ENCODE results near the gene AEBP2. TPM values are rescaled to one million over a fixed set of nuclear protein-coding genes. Genes with fewer than 3 reads are reported as not detected.
"Not testable (repeated sequence)": the region's sequence is repeated elsewhere in the genome, so short reads cannot be mapped to it uniquely, and the experiment has no call there.

AEBP2 gene, protein sequence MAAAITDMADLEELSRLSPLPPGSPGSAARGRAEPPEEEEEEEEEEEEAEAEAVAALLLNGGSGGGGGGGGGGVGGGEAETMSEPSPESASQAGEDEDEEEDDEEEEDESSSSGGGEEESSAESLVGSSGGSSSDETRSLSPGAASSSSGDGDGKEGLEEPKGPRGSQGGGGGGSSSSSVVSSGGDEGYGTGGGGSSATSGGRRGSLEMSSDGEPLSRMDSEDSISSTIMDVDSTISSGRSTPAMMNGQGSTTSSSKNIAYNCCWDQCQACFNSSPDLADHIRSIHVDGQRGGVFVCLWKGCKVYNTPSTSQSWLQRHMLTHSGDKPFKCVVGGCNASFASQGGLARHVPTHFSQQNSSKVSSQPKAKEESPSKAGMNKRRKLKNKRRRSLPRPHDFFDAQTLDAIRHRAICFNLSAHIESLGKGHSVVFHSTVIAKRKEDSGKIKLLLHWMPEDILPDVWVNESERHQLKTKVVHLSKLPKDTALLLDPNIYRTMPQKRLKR
- total RNA-seq (2014; rRNA removed; shearing (Covaris generic)) = 5.8 and 14.4 TPM in 2 replicates

DNA sequence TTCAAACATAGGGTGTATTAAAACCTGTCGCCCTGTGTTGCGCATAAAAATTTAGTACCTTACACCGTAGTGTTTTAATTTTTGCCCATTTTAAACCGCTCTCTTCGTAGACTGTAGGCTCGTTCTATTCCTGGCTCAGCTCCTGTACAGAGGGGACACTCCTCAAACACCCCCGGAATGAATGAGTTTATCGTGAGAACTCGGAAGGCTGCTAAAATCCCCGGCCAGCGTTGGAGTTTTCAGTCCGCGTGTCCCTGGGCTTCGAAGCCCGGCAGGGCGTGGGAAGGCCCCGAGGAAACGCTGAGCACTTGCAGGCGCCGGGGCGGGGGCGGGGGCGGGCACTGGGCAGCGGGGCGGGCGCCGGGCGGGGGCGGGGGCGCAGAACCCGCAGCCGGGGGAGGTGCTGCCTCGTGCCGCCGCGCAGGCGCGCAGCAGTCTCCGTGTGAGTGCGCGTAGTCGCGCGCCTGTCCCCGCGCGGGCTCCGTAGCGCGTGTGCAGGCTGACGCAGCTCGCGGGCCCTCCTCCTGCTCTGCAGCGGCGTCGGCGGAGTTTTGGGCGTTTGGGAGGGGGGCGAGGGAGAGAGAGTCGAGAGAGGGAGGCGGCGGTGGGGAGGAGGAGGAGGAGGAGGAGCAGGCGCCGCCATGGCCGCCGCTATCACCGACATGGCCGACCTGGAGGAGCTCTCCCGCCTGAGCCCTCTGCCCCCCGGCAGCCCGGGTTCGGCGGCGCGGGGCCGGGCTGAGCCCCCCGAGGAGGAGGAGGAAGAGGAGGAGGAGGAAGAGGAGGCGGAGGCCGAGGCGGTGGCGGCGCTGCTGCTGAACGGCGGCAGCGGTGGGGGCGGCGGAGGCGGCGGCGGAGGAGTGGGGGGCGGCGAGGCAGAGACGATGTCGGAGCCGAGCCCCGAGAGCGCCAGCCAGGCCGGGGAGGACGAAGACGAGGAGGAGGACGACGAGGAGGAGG, at the start of gene AEBP2:
Gene AEBP2, plus strand, starts transcription at position 434 of the 960 bp plus-strand sequence. Its CDS starts 208 bp downstream, at position 642.
- DNase-seq (ENCODE audit: low read depth) = peak; percentile 88

DNA sequence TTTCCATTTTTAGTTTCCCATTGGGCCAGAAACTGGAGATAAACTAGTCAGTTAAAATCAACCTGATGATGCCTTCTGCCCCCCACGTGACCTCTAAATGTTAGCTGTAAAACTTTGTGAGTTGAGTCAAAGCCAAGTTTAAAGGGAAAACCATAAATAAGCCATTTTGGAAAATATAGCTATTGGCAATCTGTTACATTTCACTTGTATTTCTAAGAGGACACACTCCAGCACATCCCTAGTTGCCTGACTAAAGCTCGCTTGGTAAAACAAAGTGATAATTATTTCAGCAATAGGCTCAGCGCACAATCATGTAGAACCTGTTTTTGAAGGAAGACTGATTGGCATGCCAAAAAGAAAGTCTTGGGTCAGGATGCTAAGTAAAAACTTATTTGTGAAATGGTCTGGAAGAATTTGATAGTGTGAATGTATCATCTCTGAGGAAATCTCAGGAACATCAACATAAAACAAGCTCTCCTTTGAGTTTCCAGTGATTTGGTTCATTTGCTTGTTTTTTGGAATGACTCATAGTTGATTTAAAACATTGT, 49.2 kb upstream of the AEBP2 start:
- peak; percentile 62 for DNase-seq (ENCODE audit: low read depth)

DNA sequence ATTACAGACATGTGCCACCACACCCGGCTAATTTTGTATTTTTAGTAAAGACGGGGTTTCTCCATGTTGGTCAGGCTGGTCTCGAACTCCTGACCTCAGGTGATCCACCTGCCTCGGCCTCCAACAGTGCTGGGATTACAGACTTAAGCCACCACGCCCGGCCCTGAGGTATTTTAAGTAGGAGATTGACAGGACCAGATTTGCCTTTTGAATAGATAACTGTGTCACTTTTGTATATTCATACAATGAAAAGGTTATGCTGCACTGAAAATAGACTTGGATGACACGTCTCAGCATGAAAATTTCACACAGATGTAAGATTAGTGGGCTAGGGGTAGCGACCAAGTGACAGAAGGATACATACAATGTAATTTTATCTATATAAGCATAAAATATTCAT, 46.6 kb upstream of the AEBP2 start:
- DNase-seq (ENCODE audit: low read depth) = not testable (repeated sequence)

DNA sequence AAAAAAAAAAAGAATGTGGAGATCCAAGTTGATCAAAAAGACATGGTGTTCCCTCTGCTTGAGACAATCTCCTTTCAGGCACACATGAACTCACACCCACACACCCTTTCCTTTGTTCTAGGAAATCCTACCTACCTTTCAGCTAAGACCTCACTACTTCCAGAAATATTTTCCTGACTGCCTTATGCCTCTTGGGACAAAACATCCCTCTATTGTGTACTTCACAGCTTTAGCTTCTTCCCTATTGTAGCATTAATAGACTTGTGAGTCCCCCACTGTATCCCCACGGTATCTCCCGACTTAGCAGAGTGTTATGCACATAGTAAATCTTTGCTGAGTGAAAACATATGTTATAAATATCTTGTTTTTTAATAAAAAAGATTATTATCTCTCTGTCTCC, 44.9 kb upstream of the AEBP2 start:
- no peak for DNase-seq (ENCODE audit: low read depth)

DNA sequence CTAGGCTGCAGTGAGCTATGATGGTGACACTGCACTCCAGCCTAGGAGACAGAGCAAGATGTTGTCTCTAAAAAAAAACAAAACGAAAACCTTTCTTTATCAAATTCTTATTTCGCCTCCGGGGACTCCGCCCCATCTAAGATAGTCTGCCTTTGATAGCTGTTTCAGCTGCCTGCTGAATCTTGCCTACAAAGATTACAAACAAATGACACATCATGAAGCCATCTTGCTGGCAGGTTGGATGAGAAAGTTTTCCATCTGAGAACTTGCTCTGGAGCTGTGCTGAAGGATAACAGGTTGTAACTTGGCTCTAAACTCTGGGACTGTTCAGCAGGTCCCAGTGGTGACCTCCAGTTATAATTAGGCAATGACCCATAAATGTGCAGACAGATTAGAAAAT, 41.8 kb upstream of the AEBP2 start:
- DNase-seq (ENCODE audit: low read depth) = peak; percentile 83

DNA sequence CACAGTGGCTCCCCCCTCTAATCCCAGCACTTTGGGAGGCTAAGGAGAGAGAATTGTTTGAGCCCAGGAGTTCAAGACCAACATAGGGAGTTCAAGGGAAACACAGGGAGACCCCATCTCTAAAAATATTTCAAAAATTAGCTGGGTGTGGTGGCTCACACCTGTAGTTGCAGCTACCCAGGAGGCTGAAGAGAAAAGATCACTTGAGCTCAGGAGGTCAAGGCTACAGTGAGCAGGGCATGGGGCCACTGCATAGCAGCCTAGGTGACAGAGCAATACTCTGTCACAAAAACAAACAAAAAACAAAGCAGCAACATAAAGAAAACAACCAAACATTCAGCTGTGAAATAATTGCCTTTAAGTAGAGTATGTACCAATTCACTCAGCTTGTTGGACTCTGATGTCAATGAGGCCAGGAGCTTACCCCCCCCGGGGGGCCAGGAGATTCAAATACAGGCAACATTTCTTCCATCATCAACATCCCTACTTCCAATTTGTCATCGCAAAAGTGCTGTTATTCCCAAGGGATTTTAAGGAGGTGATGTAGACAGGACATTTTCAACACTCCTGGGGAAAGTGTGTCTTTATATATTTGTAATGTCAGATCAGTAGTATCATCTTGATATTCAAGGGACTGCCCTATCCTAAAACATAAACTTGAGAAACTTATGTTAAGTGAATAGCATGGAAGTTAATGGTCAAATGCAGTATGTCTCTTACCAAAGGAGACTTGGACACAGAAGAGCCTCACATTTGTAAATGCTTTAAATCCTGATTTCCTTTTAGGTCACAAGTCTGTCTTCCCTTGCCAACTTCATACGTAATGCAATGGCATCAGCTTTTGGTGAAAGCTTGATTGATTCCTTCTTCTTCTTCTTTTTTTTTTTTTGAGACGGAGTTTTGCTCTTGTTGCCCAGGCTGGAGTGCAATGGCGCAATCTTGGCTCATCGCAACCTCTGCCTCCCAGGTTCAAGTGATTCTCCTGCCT, 40.6 kb upstream of the AEBP2 start:
- no peak for DNase-seq (ENCODE audit: low read depth)

DNA sequence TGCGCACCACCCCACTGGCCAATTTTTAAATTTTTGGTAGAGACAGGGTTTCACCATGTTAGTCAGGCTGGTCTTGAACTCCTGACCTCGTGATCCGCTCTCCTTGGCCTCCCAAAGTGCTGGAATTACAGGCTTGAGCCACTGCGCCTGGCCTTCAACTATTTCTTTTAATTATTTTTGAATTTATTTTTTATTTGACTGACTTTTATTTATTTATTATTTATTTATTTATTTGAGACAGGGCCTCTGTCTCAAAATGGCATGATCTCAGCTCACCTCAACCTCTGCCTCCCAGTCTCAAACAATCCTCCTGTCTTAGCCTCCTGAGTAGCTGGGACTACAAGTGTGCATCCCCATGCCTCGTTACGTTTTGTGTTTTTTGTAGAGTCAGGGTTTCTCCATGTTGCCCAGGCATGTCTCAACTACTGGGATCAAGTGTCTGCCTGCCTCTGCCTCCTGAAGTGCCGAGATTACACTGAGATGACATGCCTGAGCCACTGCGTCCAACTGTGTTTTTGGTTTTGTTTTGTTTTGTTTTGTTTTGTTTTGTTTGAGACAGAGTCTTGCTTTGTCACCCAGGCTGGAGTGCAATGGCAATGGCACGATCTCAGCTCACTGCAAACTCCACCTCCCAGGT, 38.5 kb upstream of the AEBP2 start:
- not testable (repeated sequence) for DNase-seq (ENCODE audit: low read depth)

DNA sequence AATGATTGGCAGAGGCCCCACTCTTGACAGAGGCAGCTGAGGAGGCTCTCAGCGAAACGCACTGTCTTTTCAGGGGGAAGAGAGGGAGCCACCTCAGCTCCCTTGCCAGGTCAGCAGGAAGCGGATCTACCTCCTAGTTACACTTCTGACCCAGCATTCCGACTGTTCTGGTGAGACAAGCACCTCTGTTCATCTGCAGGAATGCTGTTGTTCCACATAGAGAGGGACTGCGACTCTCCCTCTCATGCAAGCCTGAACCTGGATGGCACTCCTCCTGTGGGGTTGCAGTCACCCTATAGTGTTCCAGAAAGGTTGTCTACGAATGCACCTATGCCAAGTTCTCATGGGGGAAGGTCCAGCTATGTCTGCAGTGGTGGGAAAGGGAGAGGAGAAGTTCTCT, 37.1 kb upstream of the AEBP2 start:
- DNase-seq (ENCODE audit: low read depth) = no peak

DNA sequence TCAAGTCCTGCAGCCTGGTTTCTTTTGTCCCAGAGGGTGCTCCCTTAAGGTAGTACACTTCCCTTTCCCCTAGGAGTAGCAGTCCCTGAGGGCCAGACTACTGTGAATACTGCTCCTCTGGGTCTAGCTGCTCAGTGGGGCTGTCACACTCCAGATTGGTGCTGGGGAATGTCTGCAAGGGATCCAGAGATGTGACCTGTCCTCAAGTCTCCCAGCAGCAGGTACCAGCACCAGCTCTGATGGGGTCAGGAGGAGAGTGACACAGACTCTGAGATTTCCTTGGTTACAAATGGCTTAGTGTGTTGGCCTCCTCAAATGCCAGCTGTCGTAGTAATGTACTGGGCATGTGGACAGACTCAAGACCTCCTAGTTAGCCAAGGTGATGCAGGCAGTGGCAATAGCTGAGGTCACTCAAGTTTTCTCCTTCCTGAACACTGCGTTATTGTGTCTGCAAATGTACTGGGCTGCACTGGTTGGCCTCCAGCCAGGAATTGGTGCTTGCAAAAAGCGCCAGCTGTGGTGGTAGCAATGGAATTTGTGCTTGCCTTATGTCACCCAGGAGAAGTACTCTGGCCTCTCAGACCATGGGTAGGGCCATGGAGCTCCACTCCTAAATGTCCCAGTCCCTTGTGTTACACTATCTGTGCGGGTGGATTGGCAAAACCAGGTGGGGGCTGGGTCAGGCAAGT, 36.4 kb upstream of the AEBP2 start:
- DNase-seq (ENCODE audit: low read depth) = peak; percentile 66

DNA sequence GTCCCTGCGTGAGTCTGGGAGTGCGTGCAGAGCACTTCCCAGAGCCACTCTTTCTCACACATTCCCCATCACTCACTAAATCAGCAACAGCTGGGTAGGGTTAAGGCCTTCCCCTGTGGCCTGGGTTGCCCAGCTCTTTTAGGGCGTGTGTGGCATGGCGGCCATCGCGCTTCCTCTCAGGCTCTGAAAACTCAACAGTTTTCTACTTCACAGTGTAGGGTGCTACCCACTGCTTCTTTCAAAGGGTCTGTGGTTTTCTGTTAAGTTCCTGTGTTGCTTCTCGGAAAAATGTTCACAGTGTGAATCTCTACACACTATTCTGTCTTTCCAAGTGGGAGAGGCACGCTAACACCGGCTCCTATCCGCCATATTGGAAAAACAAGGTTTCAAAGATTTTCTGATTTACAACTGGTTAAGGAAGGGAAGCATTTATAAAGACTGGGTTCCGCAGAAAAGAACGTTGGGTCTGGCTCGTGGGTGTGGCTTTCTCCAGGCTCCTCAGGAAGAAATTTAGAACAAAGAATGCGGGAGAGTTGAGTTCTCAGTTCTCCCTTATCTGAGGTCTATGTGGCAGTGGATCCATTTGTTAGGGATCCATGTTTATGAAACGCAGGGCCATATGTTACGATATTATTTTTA, 34.9 kb upstream of the AEBP2 start:
- no peak for DNase-seq (ENCODE audit: low read depth)

DNA sequence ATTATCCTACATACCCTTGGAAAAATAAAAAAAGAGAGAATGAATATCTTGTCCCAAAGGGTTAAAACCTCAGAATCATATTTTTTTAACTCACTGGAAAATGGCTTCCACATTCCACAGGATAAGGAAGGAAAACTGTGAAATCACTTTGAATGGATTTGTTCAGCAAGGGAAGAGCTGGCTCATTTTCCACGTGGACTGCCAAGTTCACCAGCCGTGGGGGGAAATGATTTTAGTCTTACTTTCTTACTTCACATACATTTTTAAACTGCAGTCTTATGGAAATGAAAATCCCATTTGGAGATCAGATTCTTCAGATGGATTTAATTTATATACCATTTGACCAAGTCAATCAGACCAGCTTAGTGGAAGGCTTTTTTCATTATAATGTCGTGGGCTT, 29.9 kb upstream of the AEBP2 start:
- no peak for DNase-seq (ENCODE audit: low read depth)

DNA sequence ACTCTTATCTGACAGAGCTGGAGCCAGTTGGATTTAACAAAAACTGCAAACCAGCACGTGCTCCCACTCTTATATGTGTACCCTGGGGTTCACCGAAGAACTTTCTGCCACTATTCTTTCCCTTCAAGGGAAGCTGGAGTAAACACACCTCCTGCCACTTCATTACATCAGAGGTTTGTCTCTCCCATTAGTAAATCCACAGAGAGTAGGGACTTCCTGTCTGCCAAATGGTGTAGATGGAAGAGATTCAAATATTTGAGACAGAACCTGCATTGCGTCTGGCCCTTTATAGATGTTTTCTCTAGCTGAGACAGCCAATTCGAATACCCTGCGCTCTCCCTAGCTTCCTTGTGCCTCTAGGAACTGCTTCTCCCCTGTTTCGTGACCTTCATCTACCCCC, 29.1 kb upstream of the AEBP2 start:
- DNase-seq (ENCODE audit: low read depth) = no peak

DNA sequence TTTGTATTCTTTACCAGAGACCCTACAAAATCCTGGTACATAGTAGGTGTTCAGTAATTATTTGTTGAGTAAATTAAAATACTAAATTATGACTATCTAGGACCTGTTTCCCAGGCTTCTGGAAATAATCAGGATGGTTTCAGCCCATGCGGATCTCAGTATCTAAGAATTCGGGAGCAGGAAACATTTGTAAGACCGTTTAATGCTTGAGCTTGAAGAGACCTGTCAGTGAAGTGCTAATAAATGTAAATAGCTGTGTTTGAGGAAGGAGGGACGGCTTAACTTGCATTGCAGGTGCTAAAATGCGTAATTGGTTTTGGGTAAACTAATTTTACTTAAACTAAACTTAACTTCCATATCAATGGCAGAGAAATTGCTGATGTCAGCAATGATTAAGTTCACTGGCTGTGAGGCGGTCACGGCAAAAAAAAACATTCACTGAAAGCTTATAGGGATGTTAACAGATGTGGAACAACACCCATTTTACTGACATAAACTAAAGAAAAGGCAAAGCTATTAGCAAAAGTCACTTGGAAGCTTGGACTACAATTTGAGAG, 28.6 kb upstream of the AEBP2 start:
- no peak for DNase-seq (ENCODE audit: low read depth)

DNA sequence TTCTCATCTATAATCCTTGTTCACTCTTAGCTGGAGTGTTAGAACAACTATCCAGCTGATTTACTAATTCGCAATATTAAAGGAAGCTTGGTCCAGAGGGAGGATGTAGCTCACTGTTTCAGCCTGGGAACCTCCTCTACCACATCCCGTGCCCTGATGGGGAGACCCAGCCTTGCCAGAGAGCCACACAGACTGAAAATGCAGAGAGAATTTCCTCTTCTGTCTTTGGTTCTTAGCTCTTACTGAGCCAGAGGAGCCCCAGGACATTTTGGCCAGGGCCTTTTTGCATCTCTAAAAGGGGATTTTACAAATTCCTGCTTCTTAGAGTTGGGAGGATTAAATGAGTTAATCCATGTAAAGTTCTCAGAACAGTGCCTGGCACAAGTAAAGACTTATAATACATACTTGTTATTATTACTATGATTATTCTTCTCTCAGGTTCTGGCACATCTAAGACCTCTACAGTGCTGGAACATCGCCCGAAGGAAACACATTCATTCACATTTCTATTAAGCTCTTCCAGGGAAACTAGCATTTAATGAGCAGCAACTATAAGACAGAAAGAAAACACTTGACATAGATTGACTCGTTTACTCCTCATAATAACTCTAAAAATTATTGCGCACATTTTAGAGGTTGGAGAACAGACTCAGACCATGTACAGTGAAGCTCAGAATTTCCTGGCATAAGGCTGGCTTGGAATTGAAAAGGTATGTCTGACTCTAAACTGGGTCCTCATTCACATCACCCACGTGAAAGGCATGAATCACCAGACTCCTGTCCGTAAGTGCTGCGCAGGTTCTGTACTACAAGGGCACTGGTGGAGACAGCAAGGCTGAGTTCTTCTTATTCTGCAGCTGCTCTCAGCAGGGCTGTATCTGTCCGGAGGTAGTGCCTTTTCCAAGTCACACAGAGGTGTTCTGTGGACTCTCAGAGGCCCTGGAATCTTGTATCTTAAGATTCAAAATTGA, 27.8 kb upstream of the AEBP2 start:
- no peak for DNase-seq (ENCODE audit: low read depth)

DNA sequence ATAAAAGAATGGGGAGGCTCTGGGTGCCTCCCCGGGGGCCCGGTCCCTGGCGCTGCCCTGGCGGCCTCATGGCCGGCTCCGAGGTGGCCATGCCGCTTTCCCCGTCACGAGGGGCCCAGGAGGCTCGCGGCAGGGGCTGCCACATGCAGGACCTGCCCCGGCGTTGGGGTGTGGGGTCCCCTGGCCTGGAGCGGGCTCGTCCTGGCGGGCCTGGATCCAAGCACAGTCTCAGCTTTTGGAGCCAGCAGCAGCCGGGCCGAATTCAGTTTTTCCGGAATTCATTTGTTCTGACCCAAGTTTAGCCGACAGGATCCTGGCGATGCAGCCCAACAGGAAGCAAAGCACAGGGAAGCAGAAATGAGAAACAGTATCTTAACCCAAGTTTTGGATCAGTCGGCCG, 26.4 kb upstream of the AEBP2 start:
- no peak for DNase-seq (ENCODE audit: low read depth)

DNA sequence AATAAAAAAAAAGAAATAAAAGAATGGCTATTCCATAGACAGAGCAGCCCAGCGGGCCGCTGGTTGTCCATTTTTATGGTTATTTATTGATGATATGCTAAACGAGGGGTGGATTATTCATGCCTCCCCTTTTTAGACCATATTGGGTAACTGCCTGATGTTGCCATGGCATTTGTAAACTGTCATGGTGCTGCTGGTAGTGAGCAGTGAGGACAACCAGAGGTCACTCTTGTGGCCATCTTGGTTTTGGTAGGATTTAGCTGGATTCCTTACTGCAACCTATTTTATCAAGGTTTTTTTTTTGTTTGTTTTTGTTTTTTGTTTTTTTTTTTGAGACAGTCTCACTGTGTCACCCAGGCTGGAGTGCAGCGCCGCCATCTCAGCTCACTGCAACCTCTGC, 25.7 kb upstream of the AEBP2 start:
- DNase-seq (ENCODE audit: low read depth) = not testable (repeated sequence)

DNA sequence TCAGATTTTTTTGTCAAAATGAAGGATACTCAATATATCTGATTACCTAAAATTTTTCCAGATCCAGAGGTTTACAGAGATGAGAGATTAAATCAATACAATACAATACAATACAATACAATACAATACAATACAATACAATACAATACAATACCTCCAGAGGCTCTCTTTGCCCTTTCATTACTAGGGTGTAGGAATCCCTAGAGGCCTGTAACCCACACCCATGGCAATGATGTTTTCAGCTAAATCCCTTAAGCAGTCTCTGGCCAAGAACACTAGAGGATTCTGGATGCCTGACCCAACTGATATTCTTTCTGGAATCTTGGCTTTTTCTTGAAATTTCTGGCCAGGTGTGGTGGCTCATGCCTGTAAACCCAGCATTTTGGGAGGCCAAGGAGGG, 23.7 kb upstream of the AEBP2 start:
- no peak for DNase-seq (ENCODE audit: low read depth)

DNA sequence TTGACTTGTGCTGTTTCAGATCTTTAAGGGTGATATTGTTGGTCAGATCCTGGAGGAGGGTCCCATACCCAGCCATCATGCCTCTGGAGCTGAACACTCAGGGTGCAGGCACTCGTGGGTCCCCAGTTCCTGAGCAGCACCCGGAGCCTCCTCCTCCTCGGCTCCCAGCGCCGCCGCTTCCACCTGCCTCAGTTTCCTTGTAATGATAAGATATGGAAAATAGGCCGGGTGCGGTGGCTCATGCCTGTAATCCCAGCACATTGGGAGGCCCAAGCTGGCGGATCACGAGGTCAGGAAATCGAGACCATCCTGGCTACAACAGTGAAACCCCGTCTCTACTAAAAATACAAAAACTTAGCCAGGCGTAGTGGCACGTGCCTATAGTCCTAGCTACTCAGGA, 20.2 kb upstream of the AEBP2 start:
- DNase-seq (ENCODE audit: low read depth) = no peak
